ENCODE results near the gene DPEP2. TPM values are rescaled to one million over a fixed set of nuclear protein-coding genes. Genes with fewer than 3 reads are reported as not detected.
A peak's percentile ranks its signal among the peaks of the same experiment; 100 is the strongest.

The DPEP2 gene
- polyA plus RNA-seq, 3 donors = 117 to 235 (median 124) TPM

GRCh38 chr16:68046106-68046505 lies 46.8 kb upstream of the DPEP2 start:
- peak overlapping the region in 2 of 7 donors; percentile 63 to 66 for H3K27ac Mint-ChIP-seq
- H4K20me1 ChIP-seq (ENCODE audit: insufficient read depth, low read length) = peaks cover 4% of the 10 kb centered on the region

GRCh38 chr16:68041783-68042182 lies 42.5 kb upstream of the DPEP2 start:
- peaks cover 72% of the 10 kb centered on the region for H3K4me1 Mint-ChIP-seq
- Histone ChIP-seq H3K79me2 (ENCODE audit: insufficient read depth, low read length) (peaks cover 64% of the 10 kb centered on the region), H3K4me1 (ENCODE audit: control insufficient read depth in 1 of 2, insufficient read depth in 2 of 2, low read length in 2 of 2) (peaks cover 72 to 79% of the 10 kb centered on the region in 2 donors), H3K9me3 (replicated peaks in 1 of 2; ENCODE audit: control insufficient read depth in 1 of 2, insufficient read depth in 1 of 2, low read length in 2 of 2) (no peaks in the 10 kb centered on the region), H4K20me1 (ENCODE audit: insufficient read depth, low read length) (no peaks in the 10 kb centered on the region), H3K36me3 (replicated peaks in 1 of 2; ENCODE audit: control insufficient read depth in 1 of 2, insufficient read depth in 2 of 2, low read length in 2 of 2) (peaks cover 0 to 8% of the 10 kb centered on the region in 2 donors), H3K27me3 (ENCODE audit: control insufficient read depth in 2 of 2, insufficient read depth in 2 of 2, low read length in 2 of 2) (no peaks in the 10 kb centered on the region), H3K27ac (ENCODE audit: low read depth in 1 of 2, low read length in 2 of 2) (peak overlapping the region; percentile 80), H3K4me3 (replicated peaks in 1 of 3; ENCODE audit: low read depth in 2 of 3, low read length in 3 of 3) (peak overlapping the region; percentile 16 to 62 (median 25)), H3K9ac (ENCODE audit: insufficient read depth, low read length, poor library complexity, severe bottlenecking) (no peak overlapping the region), H2AFZ (ENCODE audit: insufficient read depth, low read depth, low read length, poor library complexity, severe bottlenecking) (no peak overlapping the region), H3K4me2 (replicated peaks; ENCODE audit: extremely low read depth, low read length, poor library complexity, severe bottlenecking) (peak overlapping the region; percentile 70)
- TF ChIP-seq CTCF (IDR thresholded peaks at IDR 0.05) = no peak
- peak overlapping the region; percentile 74 to 96 (median 90) for H3K27ac Mint-ChIP-seq
- H3K36me3 Mint-ChIP-seq = peaks cover 19 to 27% of the 10 kb centered on the region in 2 donors
- peaks cover 0 to 2% (median 1%) of the 10 kb centered on the region in 3 donors for H3K27me3 Mint-ChIP-seq (ENCODE audit: low read depth in 3 of 3)
- WGBS (ENCODE audit: insufficient coverage) = no CpG with 5 or more reads among the region's 2 CpGs
- H3K4me3 Mint-ChIP-seq = peak overlapping the region; percentile 13 to 73
- peak; percentile 42 to 75 (median 73) for DNase-seq
- intact Hi-C loops (cut with micrococcal nuclease) = loop anchor here in 1 of 2 donors (5.0 kb wide), 1 partner anchor 104 kb away; the partner anchor contains the start of gene PSMB10
- H3K9me3 Mint-ChIP-seq = no peaks in the 10 kb centered on the region

More at GRCh38 chr16:68046106-68046505, 46.8 kb upstream of the DPEP2 start:
- Histone ChIP-seq H3K4me2 (replicated peaks; ENCODE audit: extremely low read depth, low read length, poor library complexity, severe bottlenecking) (no peak overlapping the region), H3K27me3 (ENCODE audit: control insufficient read depth in 2 of 2, insufficient read depth in 2 of 2, low read length in 2 of 2) (no peaks in the 10 kb centered on the region), H3K79me2 (ENCODE audit: insufficient read depth, low read length) (peaks cover 59% of the 10 kb centered on the region), H3K9me3 (replicated peaks in 1 of 2; ENCODE audit: control insufficient read depth in 1 of 2, insufficient read depth in 1 of 2, low read length in 2 of 2) (no peaks in the 10 kb centered on the region), H3K4me3 (replicated peaks in 1 of 3; ENCODE audit: low read depth in 2 of 3, low read length in 3 of 3) (no peak overlapping the region), H2AFZ (ENCODE audit: insufficient read depth, low read depth, low read length, poor library complexity, severe bottlenecking) (no peak overlapping the region), H3K4me1 (ENCODE audit: control insufficient read depth in 1 of 2, insufficient read depth in 2 of 2, low read length in 2 of 2) (peaks cover 39 to 47% of the 10 kb centered on the region in 2 donors), H3K9ac (ENCODE audit: insufficient read depth, low read length, poor library complexity, severe bottlenecking) (no peak overlapping the region), H3K36me3 (replicated peaks in 1 of 2; ENCODE audit: control insufficient read depth in 1 of 2, insufficient read depth in 2 of 2, low read length in 2 of 2) (peaks cover 22 to 47% of the 10 kb centered on the region in 2 donors), H3K27ac (ENCODE audit: low read depth in 1 of 2, low read length in 2 of 2) (no peak overlapping the region)
- intact Hi-C loops (cut with micrococcal nuclease) = no loop called here
- Mint-ChIP-seq H3K4me3 (no peak overlapping the region), H3K27me3 (ENCODE audit: low read depth in 3 of 3) (peaks cover 1 to 3% (median 3%) of the 10 kb centered on the region in 3 donors), H3K9me3 (no peaks in the 10 kb centered on the region), H3K4me1 (peaks cover 53% of the 10 kb centered on the region), H3K36me3 (peaks cover 43 to 67% of the 10 kb centered on the region in 2 donors)
- 100% methylated on average over 4 of the region's 7 CpGs for WGBS (ENCODE audit: insufficient coverage)
- DNase-seq = no peak
- no peak for TF ChIP-seq CTCF (IDR thresholded peaks at IDR 0.05)
